Measurements from ENCODE around the gene MMD2.

The MMD2 gene, protein sequence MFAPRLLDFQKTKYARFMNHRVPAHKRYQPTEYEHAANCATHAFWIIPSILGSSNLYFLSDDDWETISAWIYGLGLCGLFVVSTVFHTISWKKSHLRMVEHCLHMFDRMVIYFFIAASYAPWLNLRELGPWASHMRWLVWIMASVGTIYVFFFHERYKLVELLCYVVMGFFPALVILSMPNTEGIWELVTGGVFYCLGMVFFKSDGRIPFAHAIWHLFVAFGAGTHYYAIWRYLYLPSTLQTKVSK

DNA sequence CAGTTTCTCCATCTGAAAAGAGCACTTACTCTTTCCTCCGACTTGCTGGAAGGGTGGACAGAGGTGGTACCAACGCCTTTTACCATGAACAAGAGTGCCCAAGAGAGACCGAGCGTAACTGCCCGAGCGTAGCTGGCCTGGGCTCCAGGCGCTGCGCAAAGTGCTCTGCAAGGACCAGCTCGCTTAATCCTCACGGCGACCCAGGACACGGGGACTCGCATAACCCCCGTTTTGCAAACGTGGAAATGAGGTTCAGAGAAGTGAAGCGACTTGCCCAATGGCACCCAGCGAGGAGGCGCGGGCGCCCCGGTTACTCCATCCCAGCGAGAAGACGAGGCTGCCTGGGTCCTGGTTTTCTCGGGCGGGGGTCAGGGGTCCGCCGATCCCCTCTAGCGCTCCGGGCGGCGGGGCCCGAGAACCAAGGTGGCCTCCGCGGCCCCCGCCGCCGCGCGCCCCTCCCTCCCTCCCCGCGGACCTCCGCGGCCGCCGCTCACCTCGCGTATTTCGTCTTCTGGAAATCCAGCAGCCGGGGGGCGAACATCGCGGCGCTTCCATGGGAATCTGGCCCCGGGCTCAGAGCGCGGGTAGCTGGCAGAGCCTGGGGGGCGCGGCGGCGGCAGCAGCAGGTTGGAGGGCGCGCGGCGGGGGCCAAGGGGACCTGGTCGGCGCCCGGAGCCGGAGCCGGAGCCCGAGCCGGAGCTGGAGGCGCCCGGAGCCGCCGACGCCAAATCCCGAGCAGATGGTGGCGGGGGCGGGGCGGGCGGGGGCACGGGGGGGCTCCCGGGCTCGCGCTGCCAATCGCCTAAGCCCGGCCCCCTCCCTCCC, at the start of gene MMD2:
Gene MMD2, minus strand, starts transcription at position 711 of the 825 bp plus-strand sequence. Its CDS starts 170 bp downstream, at position 541.
- DNase-seq (ENCODE audit: extremely low read depth, low read depth): no peak

DNA sequence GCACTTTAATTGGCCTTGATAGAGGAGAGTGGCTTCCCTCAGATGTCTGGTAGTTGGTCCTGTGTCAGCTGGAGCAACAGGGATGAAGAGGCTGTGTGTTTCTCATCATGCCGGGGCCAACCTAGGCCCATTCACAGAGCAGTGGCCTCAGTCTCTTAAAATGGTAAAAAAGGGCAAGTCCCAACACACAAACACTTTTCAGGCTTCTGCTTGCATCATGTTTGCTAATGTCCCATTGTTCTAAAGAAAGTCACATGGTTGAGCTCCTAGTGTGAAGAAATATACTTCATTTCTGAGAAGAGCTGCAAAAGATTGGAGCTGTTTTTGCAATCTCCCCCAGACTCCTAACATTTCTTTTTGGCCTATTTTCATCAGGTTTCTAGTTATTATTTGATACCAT, 46.1 kb upstream of the MMD2 start:
- no peak for DNase-seq (ENCODE audit: extremely low read depth, low read depth)
- TF ChIP-seq, protein P1, sequence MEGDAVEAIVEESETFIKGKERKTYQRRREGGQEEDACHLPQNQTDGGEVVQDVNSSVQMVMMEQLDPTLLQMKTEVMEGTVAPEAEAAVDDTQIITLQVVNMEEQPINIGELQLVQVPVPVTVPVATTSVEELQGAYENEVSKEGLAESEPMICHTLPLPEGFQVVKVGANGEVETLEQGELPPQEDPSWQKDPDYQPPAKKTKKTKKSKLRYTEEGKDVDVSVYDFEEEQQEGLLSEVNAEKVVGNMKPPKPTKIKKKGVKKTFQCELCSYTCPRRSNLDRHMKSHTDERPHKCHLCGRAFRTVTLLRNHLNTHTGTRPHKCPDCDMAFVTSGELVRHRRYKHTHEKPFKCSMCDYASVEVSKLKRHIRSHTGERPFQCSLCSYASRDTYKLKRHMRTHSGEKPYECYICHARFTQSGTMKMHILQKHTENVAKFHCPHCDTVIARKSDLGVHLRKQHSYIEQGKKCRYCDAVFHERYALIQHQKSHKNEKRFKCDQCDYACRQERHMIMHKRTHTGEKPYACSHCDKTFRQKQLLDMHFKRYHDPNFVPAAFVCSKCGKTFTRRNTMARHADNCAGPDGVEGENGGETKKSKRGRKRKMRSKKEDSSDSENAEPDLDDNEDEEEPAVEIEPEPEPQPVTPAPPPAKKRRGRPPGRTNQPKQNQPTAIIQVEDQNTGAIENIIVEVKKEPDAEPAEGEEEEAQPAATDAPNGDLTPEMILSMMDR (IDR thresholded peaks at IDR 0.05; ENCODE audit: low read depth, low read length, missing control alignments): no peak
- H3K4me3 ChIP-seq (replicated peaks; ENCODE audit: low read depth, low read length): no peak overlapping the region

More for the DNA sequence above, at the start of gene MMD2:
- no peak within 1 kb of the TSS for H3K4me3 ChIP-seq (replicated peaks; ENCODE audit: low read depth, low read length)
- TF ChIP-seq, protein P1 (IDR thresholded peaks at IDR 0.05; ENCODE audit: low read depth, low read length, missing control alignments): no peak

GRCh38 chr7:5001911-5002310, 42.9 kb upstream of the MMD2 start:
- no peak for DNase-seq (ENCODE audit: extremely low read depth, low read depth)
- TF ChIP-seq, protein P1 (IDR thresholded peaks at IDR 0.05; ENCODE audit: low read depth, low read length, missing control alignments): no peak

GRCh38 chr7:5001003-5001402, 42.0 kb upstream of the MMD2 start:
- no peak for DNase-seq (ENCODE audit: extremely low read depth, low read depth)
- TF ChIP-seq, protein P1 (IDR thresholded peaks at IDR 0.05; ENCODE audit: low read depth, low read length, missing control alignments): no peak

More at GRCh38 chr7:5001911-5002310, 42.9 kb upstream of the MMD2 start:
- H3K4me3 ChIP-seq (replicated peaks; ENCODE audit: low read depth, low read length): no peak overlapping the region

GRCh38 chr7:4999369-4999950, 40.5 kb upstream of the MMD2 start:
- DNase-seq (ENCODE audit: extremely low read depth, low read depth): no peak
- TF ChIP-seq, protein P1 (IDR thresholded peaks at IDR 0.05; ENCODE audit: low read depth, low read length, missing control alignments): no peak
- H3K4me3 ChIP-seq (replicated peaks; ENCODE audit: low read depth, low read length): no peak overlapping the region

More at GRCh38 chr7:5001003-5001402, 42.0 kb upstream of the MMD2 start:
- no peak overlapping the region for H3K4me3 ChIP-seq (replicated peaks; ENCODE audit: low read depth, low read length)

DNA sequence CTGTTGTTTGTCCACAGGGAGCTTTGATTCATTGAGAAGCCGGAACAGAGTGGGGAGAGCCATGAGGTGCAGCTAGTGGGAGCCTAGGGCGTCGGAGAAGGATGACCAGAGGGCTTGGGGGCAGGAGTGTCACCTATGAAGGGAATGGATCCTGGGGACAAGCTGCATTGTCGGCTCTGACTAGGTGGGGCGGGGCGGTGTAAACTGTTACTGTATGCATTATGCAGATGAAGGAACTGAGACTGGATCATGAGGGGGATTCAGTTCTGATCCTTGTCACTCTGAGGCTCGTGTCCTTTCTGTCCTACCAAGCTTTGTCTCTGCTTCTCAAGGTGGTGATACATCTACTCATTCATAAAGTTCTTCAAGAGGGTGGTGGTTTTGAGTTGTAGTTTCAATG, 39.9 kb upstream of the MMD2 start:
- H3K4me3 ChIP-seq (replicated peaks; ENCODE audit: low read depth, low read length): no peak overlapping the region
- TF ChIP-seq, protein P1 (IDR thresholded peaks at IDR 0.05; ENCODE audit: low read depth, low read length, missing control alignments): no peak
- no peak for DNase-seq (ENCODE audit: extremely low read depth, low read depth)

All from HFF-Myc (cell line).